Measurements from ENCODE around the gene PRR23E. TPM values are rescaled to one million over a fixed set of nuclear protein-coding genes. Genes with fewer than 3 reads are reported as not detected.

Gene PRR23E
- polyA plus RNA-seq, 4 donors: not detected

GRCh38 chr3:127182848-127183714 lies 9.8 kb upstream of the PRR23E start:
- no peak for DNase-seq (ENCODE audit: low read depth in 4 of 4, low spot score in 2 of 4)

- DNase-seq (ENCODE audit: low read depth in 4 of 4, low spot score in 2 of 4): no peak
Observed at GRCh38 chr3:127183931-127184869, 8.7 kb upstream of the PRR23E start.

GRCh38 chr3:127184870-127185216 lies 8.1 kb upstream of the PRR23E start:
- DNase-seq (ENCODE audit: low read depth in 4 of 4, low spot score in 2 of 4): no peak

GRCh38 chr3:127185268-127185667 lies 7.7 kb upstream of the PRR23E start:
- no peak for DNase-seq (ENCODE audit: low read depth in 4 of 4, low spot score in 2 of 4)

- no peak for DNase-seq (ENCODE audit: low read depth in 4 of 4, low spot score in 2 of 4)
Observed at GRCh38 chr3:127185962-127186674, 6.8 kb upstream of the PRR23E start.

- DNase-seq (ENCODE audit: low read depth in 4 of 4, low spot score in 2 of 4): no peak
Observed at GRCh38 chr3:127187316-127187715, 5.6 kb upstream of the PRR23E start.

GRCh38 chr3:127193341-127193740 lies 410 bp downstream of the PRR23E start:
- DNase-seq (ENCODE audit: low read depth in 4 of 4, low spot score in 2 of 4): no peak

- DNase-seq (ENCODE audit: low read depth in 4 of 4, low spot score in 2 of 4): no peak
Observed at GRCh38 chr3:127193775-127194174, 844 bp downstream of the PRR23E start.

- no peak for DNase-seq (ENCODE audit: low read depth in 4 of 4, low spot score in 2 of 4)
Observed at GRCh38 chr3:127194601-127195187, 1.8 kb downstream of the PRR23E start.

- DNase-seq (ENCODE audit: low read depth in 4 of 4, low spot score in 2 of 4): no peak
Observed at GRCh38 chr3:127195417-127195816, 2.5 kb downstream of the PRR23E start.

GRCh38 chr3:127196002-127196401 lies 3.1 kb downstream of the PRR23E start:
- no peak for DNase-seq (ENCODE audit: low read depth in 4 of 4, low spot score in 2 of 4)

- DNase-seq (ENCODE audit: low read depth in 4 of 4, low spot score in 2 of 4): no peak
Observed at GRCh38 chr3:127196466-127197299, 3.8 kb downstream of the PRR23E start.

- DNase-seq (ENCODE audit: low read depth in 4 of 4, low spot score in 2 of 4): no peak
Observed at GRCh38 chr3:127197300-127198189, 4.6 kb downstream of the PRR23E start.

GRCh38 chr3:127200086-127200691 lies 7.3 kb downstream of the PRR23E start:
- no peak for DNase-seq (ENCODE audit: low read depth in 4 of 4, low spot score in 2 of 4)

GRCh38 chr3:127203024-127203423 lies 10.1 kb downstream of the PRR23E start:
- DNase-seq (ENCODE audit: low read depth in 4 of 4, low spot score in 2 of 4): no peak

- no peak for DNase-seq (ENCODE audit: low read depth in 4 of 4, low spot score in 2 of 4)
Observed at GRCh38 chr3:127204841-127205582, 12.1 kb downstream of the PRR23E start.

GRCh38 chr3:127206154-127206553 lies 13.2 kb downstream of the PRR23E start:
- DNase-seq (ENCODE audit: low read depth in 4 of 4, low spot score in 2 of 4): no peak
